PFSK-1 (cell line): ENCODE data around the gene SP3.

Experiments used
- FOXP2 ChIP-seq: optimal IDR thresholded peaks from 2 replicates; pipeline ENCODE3; 2011; ENCODE audit warnings: borderline replicate concordance, control low read depth, inconsistent platforms; ENCODE audit not compliant: insufficient read depth; ENCODE audit errors: extremely low read length, extremely low read depth
- POLR2AphosphoS5 ChIP-seq: IDR thresholded peaks from 2 replicates; pipeline ENCODE4 v1.6.1; 2012; ENCODE audit warnings: low read depth, mild to moderate bottlenecking, control low read depth, low read length, moderate library complexity
- SIN3A ChIP-seq: IDR thresholded peaks from 2 replicates; pipeline ENCODE4 v1.6.1; 2012; ENCODE audit warnings: mild to moderate bottlenecking, low read length, moderate library complexity, borderline replicate concordance; ENCODE audit not compliant: insufficient read depth
- TAF1 ChIP-seq: IDR thresholded peaks from 2 replicates; pipeline ENCODE4 v1.6.1; 2012; ENCODE audit warnings: low read length, control low read depth, borderline replicate concordance; ENCODE audit not compliant: insufficient read depth
- TF ChIP-seq, protein P1 (sequence below), 2 experiments: IDR thresholded peaks; 2 replicates each; pipeline versions ENCODE4 v1.6.1 to v1.8.0; 2011 to 2012; ENCODE audit warnings: low read depth in 2 of 2, low read length in 2 of 2, control low read depth in 1 of 2, inconsistent platforms in 1 of 2, mild to moderate bottlenecking in 1 of 2, moderate library complexity in 1 of 2; ENCODE audit not compliant: insufficient read depth in 1 of 2

DNA sequence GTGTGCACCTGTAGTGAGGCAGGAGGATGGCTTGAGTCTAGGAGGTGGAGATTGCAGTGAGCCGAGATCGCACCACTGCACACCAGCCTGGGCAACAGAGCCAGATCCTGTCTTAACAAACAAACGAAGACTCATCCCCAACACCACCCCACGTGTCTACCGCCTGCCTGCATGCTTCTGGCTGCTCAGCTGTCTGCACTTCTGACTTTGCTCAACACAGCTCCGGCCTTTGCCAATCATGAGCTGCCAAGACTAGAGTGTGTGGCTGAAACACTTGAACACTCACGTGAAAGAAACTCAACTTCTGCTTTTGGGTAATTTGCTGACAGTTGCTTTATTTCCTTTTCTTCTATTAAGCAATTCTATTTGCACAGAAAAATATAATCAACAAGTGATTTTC is 32.1 kb upstream of the SP3 start:
- TF ChIP-seq POLR2AphosphoS5 (no peak), SIN3A (no peak), TAF1 (no peak), FOXP2 (no peak)
- TF ChIP-seq, protein P1, sequence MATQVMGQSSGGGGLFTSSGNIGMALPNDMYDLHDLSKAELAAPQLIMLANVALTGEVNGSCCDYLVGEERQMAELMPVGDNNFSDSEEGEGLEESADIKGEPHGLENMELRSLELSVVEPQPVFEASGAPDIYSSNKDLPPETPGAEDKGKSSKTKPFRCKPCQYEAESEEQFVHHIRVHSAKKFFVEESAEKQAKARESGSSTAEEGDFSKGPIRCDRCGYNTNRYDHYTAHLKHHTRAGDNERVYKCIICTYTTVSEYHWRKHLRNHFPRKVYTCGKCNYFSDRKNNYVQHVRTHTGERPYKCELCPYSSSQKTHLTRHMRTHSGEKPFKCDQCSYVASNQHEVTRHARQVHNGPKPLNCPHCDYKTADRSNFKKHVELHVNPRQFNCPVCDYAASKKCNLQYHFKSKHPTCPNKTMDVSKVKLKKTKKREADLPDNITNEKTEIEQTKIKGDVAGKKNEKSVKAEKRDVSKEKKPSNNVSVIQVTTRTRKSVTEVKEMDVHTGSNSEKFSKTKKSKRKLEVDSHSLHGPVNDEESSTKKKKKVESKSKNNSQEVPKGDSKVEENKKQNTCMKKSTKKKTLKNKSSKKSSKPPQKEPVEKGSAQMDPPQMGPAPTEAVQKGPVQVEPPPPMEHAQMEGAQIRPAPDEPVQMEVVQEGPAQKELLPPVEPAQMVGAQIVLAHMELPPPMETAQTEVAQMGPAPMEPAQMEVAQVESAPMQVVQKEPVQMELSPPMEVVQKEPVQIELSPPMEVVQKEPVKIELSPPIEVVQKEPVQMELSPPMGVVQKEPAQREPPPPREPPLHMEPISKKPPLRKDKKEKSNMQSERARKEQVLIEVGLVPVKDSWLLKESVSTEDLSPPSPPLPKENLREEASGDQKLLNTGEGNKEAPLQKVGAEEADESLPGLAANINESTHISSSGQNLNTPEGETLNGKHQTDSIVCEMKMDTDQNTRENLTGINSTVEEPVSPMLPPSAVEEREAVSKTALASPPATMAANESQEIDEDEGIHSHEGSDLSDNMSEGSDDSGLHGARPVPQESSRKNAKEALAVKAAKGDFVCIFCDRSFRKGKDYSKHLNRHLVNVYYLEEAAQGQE (IDR thresholded peaks at IDR 0.05; ENCODE audit: insufficient read depth in 1 of 2, low read depth in 2 of 2, low read length in 2 of 2), result no peak
